WTC11 (cell line): ENCODE results near the gene UBFD1. TPM values are rescaled to one million over a fixed set of nuclear protein-coding genes. Genes with fewer than 3 reads are reported as not detected.

Experiments
- ATAC-seq: fragments of 200-7000 bp; cut with Tn5 transposase; 2 replicates; pipeline ENCODE4 v1.10.0; 2021; ENCODE audit warnings: mild to moderate bottlenecking, moderate library complexity
- CTCF ChIA-PET: fragments of 300-600 bp; sonication (Branson Sonifier 250); formaldehyde crosslinking; loops from one replicate; lab custom pipeline; 2021; ENCODE audit warnings: antibody characterized with exemption; lab: Charles Lee
- POLR2A ChIA-PET: fragments of 350-600 bp; sonication (Branson Sonifier 250); formaldehyde crosslinking; loops from one replicate; lab custom pipeline; 2021; ENCODE audit warnings: antibody characterized with exemption; lab: Charles Lee
- DNase-seq: peaks from one replicate; pipeline ENCODE4 v3.0.0; 2021; ENCODE audit warnings: low spot score
- H3K27ac Mint-ChIP-seq: 2 replicates; pipeline ENCODE4 v1.8.0; 2021; ENCODE audit warnings: mixed read lengths
- H3K27me3 Mint-ChIP-seq: 2 replicates; pipeline ENCODE4 v1.8.0; 2021; ENCODE audit warnings: low read depth, mild to moderate bottlenecking, moderate library complexity, mixed read lengths
- H3K36me3 Mint-ChIP-seq: 2 replicates; pipeline ENCODE4 v1.8.0; 2021; ENCODE audit warnings: mixed read lengths
- H3K4me1 Mint-ChIP-seq: 2 replicates; pipeline ENCODE4 v1.8.0; 2022; ENCODE audit warnings: mixed read lengths
- H3K4me3 Mint-ChIP-seq: 2 replicates; pipeline ENCODE4 v1.8.0; 2021; ENCODE audit warnings: mild to moderate bottlenecking, moderate library complexity, mixed read lengths
- H3K9me3 Mint-ChIP-seq: 2 replicates; pipeline ENCODE4 v1.8.0; 2021; ENCODE audit warnings: mixed read lengths
- AR ChIP-seq: fragments of 250-450 bp; sonication (Bioruptor Pico); IDR thresholded peaks from 2 replicates; pipeline ENCODE4 v1.9.0; 2021; ENCODE audit warnings: mild to moderate bottlenecking
- ATF3 ChIP-seq: sonication (generic); formaldehyde crosslinking; conservative IDR thresholded peaks from 2 replicates; pipeline ENCODE4 v1.8.1; 2022; ENCODE audit warnings: mild to moderate bottlenecking, missing genetic modification reagents
- ERG ChIP-seq: fragments of 250-450 bp; sonication (Bioruptor Pico); IDR thresholded peaks from 2 replicates; pipeline ENCODE4 v1.8.0; 2021; ENCODE audit warnings: mild to moderate bottlenecking
- ESRRA ChIP-seq: sonication (generic); formaldehyde crosslinking; IDR thresholded peaks from 2 replicates; pipeline ENCODE4 v1.8.1; 2022; ENCODE audit warnings: mild to moderate bottlenecking, missing genetic modification reagents, borderline replicate concordance
- FOXP1 ChIP-seq: sonication (generic); formaldehyde crosslinking; IDR thresholded peaks from 2 replicates; pipeline ENCODE4 v1.8.0; 2022; ENCODE audit warnings: missing genetic modification reagents, mild to moderate bottlenecking, moderate library complexity, borderline replicate concordance
- GABPB1 ChIP-seq: sonication (generic); formaldehyde crosslinking; IDR thresholded peaks from 2 replicates; pipeline ENCODE4 v1.8.1; 2023; ENCODE audit warnings: mild to moderate bottlenecking, missing genetic modification reagents
- HMGA2 ChIP-seq: fragments of 250-450 bp; sonication (Bioruptor Pico); IDR thresholded peaks from 2 replicates; pipeline ENCODE4 v1.4.0; 2021; ENCODE audit warnings: mild to moderate bottlenecking, moderate library complexity
- MXD4 ChIP-seq: fragments of 250-450 bp; sonication (Bioruptor Pico); IDR thresholded peaks from 2 replicates; pipeline ENCODE4 v1.8.0; 2021; ENCODE audit warnings: mild to moderate bottlenecking, moderate library complexity, borderline replicate concordance
- NR1H2 ChIP-seq: sonication (generic); formaldehyde crosslinking; IDR thresholded peaks from 2 replicates; pipeline ENCODE4 v1.9.0; 2021; ENCODE audit warnings: mild to moderate bottlenecking, moderate library complexity, missing genetic modification reagents
- NR3C1 ChIP-seq: sonication (generic); formaldehyde crosslinking; conservative IDR thresholded peaks from 2 replicates; pipeline ENCODE4 v1.8.1; 2023; ENCODE audit warnings: low read depth, mild to moderate bottlenecking, missing genetic modification reagents
- RORB ChIP-seq: fragments of 250-450 bp; sonication (Bioruptor Pico); IDR thresholded peaks from 2 replicates; pipeline ENCODE4 v1.9.0; 2021; ENCODE audit warnings: mild to moderate bottlenecking
- SMAD3 ChIP-seq: sonication (generic); formaldehyde crosslinking; IDR thresholded peaks from 2 replicates; pipeline ENCODE4 v1.8.0; 2022; ENCODE audit warnings: missing genetic modification reagents, mild to moderate bottlenecking, borderline replicate concordance
- TCF7 ChIP-seq: sonication (generic); formaldehyde crosslinking; IDR thresholded peaks from 2 replicates; pipeline ENCODE4 v1.8.0; 2022; ENCODE audit warnings: mild to moderate bottlenecking, low read depth, missing genetic modification reagents, moderate library complexity
- TP53 ChIP-seq: sonication (generic); formaldehyde crosslinking; IDR thresholded peaks from 2 replicates; pipeline ENCODE4 v1.8.1; 2023; ENCODE audit warnings: mild to moderate bottlenecking, missing genetic modification reagents
- ZNF121 ChIP-seq: sonication (generic); formaldehyde crosslinking; IDR thresholded peaks from 2 replicates; pipeline ENCODE4 v1.8.0; 2023; ENCODE audit warnings: missing genetic modification reagents
- ZNF138 ChIP-seq: sonication (generic); formaldehyde crosslinking; conservative IDR thresholded peaks from 2 replicates; pipeline ENCODE4 v1.8.1; 2022; ENCODE audit warnings: mild to moderate bottlenecking, moderate library complexity, missing genetic modification reagents
- ZNF281 ChIP-seq: sonication (generic); formaldehyde crosslinking; IDR thresholded peaks from 2 replicates; pipeline ENCODE4 v1.8.0; 2023; ENCODE audit warnings: mild to moderate bottlenecking, missing genetic modification reagents
- ZNF396 ChIP-seq: fragments of 250-450 bp; sonication (Bioruptor Pico); IDR thresholded peaks from 2 replicates; pipeline ENCODE4 v1.8.0; 2021; ENCODE audit warnings: mild to moderate bottlenecking, moderate library complexity, borderline replicate concordance
- ZNF423 ChIP-seq: fragments of 250-450 bp; sonication (Bioruptor Pico); IDR thresholded peaks from 2 replicates; pipeline ENCODE4 v2.1.2; 2022; ENCODE audit warnings: mild to moderate bottlenecking, moderate library complexity
- total RNA-seq: library from RNA; stranded (reverse); gene quantifications from 3 replicates; pipeline ENCODE4 v1.2.3, GENCODE V29; 2021
- TF ChIP-seq, protein P1 (sequence below): fragments of 250-450 bp; sonication (Bioruptor Pico); IDR thresholded peaks from 2 replicates; pipeline ENCODE4 v1.9.0; 2021; ENCODE audit warnings: mild to moderate bottlenecking, borderline replicate concordance

Gene UBFD1
- total RNA-seq, 1 experiment from 2014 or later = 128 TPM

DNA sequence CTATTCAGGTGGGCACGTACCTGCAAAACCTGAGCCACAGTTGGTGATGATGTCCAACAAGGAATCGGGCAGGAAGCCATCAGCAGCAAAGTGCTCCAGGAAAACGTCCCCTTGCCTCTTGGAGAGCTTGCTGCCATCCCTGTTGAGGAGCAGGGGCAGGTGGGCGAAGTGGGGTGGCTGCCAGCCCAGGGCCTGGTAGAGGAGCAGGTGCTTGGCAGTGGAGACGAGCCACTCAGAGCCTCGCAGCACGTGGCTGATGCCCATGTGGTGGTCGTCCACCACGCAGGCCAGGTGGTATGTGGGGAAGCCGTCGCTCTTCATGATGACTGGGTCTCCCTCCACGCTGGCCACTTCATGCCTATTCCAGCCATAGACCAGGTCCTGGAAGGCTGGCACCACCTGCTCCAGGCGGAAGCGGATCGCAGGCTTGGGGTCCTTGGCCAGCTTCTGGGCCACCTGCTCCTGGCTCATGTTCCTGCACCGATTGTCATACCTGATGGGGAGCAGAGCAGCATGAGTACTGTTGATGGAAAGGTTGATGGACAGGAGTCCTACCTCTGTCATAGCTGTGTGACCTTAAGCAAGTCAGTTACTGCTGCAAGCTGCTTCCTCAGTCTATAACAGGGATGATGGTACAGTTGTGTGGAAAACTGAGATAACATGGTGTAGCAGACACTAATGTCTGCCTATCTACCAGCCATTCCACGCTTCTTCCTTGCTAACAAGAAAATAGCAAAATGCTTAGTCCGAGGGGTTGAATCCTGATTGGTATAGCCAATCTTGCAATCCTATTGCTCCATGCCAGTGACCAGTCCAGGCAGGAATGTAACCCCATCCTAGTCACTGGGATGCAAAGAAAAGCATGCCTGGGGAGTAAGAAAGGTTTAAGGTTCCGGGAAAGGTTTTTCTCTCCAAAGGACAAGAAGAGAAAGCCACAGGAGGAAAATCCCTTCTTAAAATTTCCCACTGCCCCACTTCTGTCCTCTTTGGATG is 22.4 kb upstream of the UBFD1 start:
- no peak overlapping the region for H3K27ac Mint-ChIP-seq
- no peak overlapping the region for H3K4me3 Mint-ChIP-seq

GRCh38 chr16:23535901-23536300 is 21.6 kb upstream of the UBFD1 start:
- Mint-ChIP-seq H3K9me3 (no peaks in the 10 kb centered on the region), H3K27me3 (no peaks in the 10 kb centered on the region), H3K4me1 (no peaks in the 10 kb centered on the region), H3K4me3 (no peak overlapping the region), H3K27ac (no peak overlapping the region), H3K36me3 (peaks cover 52% of the 10 kb centered on the region)
- TF ChIP-seq ZNF121 (CRISPR knock-in tag) (no peak), ERG (no peak), TCF7 (no peak), ATF3 (CRISPR knock-in tag) (no peak), NR1H2 (no peak), MXD4 (CRISPR knock-in tag) (no peak), RORB (CRISPR knock-in tag) (no peak), TP53 (CRISPR knock-in tag) (no peak), ZNF423 (CRISPR knock-in tag) (no peak), AR (CRISPR knock-in tag) (no peak), SMAD3 (CRISPR knock-in tag) (no peak), ZNF138 (no peak), NR3C1 (CRISPR knock-in tag) (no peak)
- TF ChIP-seq, protein P1, sequence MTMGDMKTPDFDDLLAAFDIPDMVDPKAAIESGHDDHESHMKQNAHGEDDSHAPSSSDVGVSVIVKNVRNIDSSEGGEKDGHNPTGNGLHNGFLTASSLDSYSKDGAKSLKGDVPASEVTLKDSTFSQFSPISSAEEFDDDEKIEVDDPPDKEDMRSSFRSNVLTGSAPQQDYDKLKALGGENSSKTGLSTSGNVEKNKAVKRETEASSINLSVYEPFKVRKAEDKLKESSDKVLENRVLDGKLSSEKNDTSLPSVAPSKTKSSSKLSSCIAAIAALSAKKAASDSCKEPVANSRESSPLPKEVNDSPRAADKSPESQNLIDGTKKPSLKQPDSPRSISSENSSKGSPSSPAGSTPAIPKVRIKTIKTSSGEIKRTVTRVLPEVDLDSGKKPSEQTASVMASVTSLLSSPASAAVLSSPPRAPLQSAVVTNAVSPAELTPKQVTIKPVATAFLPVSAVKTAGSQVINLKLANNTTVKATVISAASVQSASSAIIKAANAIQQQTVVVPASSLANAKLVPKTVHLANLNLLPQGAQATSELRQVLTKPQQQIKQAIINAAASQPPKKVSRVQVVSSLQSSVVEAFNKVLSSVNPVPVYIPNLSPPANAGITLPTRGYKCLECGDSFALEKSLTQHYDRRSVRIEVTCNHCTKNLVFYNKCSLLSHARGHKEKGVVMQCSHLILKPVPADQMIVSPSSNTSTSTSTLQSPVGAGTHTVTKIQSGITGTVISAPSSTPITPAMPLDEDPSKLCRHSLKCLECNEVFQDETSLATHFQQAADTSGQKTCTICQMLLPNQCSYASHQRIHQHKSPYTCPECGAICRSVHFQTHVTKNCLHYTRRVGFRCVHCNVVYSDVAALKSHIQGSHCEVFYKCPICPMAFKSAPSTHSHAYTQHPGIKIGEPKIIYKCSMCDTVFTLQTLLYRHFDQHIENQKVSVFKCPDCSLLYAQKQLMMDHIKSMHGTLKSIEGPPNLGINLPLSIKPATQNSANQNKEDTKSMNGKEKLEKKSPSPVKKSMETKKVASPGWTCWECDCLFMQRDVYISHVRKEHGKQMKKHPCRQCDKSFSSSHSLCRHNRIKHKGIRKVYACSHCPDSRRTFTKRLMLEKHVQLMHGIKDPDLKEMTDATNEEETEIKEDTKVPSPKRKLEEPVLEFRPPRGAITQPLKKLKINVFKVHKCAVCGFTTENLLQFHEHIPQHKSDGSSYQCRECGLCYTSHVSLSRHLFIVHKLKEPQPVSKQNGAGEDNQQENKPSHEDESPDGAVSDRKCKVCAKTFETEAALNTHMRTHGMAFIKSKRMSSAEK (CRISPR knock-in tag) = no peak
- CTCF ChIA-PET = no interaction called here
- ATAC-seq = no peak
- POLR2A ChIA-PET = interaction anchor here (0.7 kb wide), 1 partner anchor 22 kb away, joined by 4 read pairs; no protein-coding TSS in a partner anchor
- DNase-seq = no peak

More for the DNA sequence above, 22.4 kb upstream of the UBFD1 start:
- DNase-seq (no peak), ATAC-seq (no peak)
- H3K36me3 Mint-ChIP-seq = peaks cover 55% of the 10 kb centered on the region
- no peaks in the 10 kb centered on the region for H3K4me1 Mint-ChIP-seq
- ChIA-PET POLR2A (no interaction called here), CTCF (no interaction called here)
- H3K27me3 Mint-ChIP-seq = no peaks in the 10 kb centered on the region
- no peaks in the 10 kb centered on the region for H3K9me3 Mint-ChIP-seq
- TF ChIP-seq ESRRA (CRISPR knock-in tag) (no peak), HMGA2 (no peak), GABPB1 (CRISPR knock-in tag) (no peak), ZNF396 (CRISPR knock-in tag) (no peak), ZNF281 (CRISPR knock-in tag) (no peak), FOXP1 (CRISPR knock-in tag) (no peak)
